NB4 (cell line): Measurements from ENCODE around the gene STK33.

Experiments used
- CTCF ChIP-seq: IDR thresholded peaks from one replicate; pipeline ENCODE4 v1.5.1; 2012; ENCODE audit warnings: low read depth, low read length
- POLR2A ChIP-seq: IDR thresholded peaks from 2 replicates; pipeline ENCODE4 v1.6.1; 2011; ENCODE audit warnings: mild to moderate bottlenecking; ENCODE audit not compliant: insufficient read length; ENCODE audit errors: extremely low read depth

- no peak for TF ChIP-seq CTCF
- no peak for TF ChIP-seq POLR2A
Measured at GRCh38 chr11:8352876-8353505, 241.0 kb downstream of the STK33 start.
